ENCODE measurements around the gene GJA1. TPM values are rescaled to one million over a fixed set of nuclear protein-coding genes. Genes with fewer than 3 reads are reported as not detected.

The GJA1 gene
- total RNA-seq, 1 experiment from 2014 or later, result 15.2 TPM

GRCh38 chr6:121405306-121405705, 30.1 kb upstream of the GJA1 start:
- DNase-seq, result no peak
- Histone ChIP-seq H3K79me2 (ENCODE audit: low read length) (no peaks in the 10 kb centered on the region), H3F3A (ENCODE audit: low read length, unreplicated experiment) (no peaks in the 10 kb centered on the region), H3K4me2 (ENCODE audit: low read length) (no peak overlapping the region), H4K20me1 (ENCODE audit: low read length) (no peaks in the 10 kb centered on the region), H3K36me3 (ENCODE audit: low read depth, low read length) (no peaks in the 10 kb centered on the region), H3K27me3 (ENCODE audit: low read length) (no peaks in the 10 kb centered on the region), H3K9me2 (replicated peaks; ENCODE audit: low read length) (no peaks in the 10 kb centered on the region), H3K4me1 (ENCODE audit: insufficient read depth, low read length) (no peaks in the 10 kb centered on the region), H3K9me3 (ENCODE audit: low read length) (no peaks in the 10 kb centered on the region), H3K9ac (ENCODE audit: low read length) (no peak overlapping the region), H3K4me3 (ENCODE audit: low read length) (no peak overlapping the region), H3K27ac (ENCODE audit: low read length) (no peak overlapping the region), H2AFZ (ENCODE audit: low read length) (no peak overlapping the region)
- intact Hi-C loops (cut with micrococcal nuclease), result no loop called here
- ChIA-PET POLR2A (ENCODE audit: unreplicated experiment) (no interaction called here), CTCF (no interaction called here)
- BruUV-seq (replicated peaks), result no TSS peak
- TF ChIP-seq EZH2phosphoT487 (IDR thresholded peaks at IDR 0.05; ENCODE audit: borderline replicate concordance, low read length), result no peak
- TF ChIP-seq, protein P1, sequence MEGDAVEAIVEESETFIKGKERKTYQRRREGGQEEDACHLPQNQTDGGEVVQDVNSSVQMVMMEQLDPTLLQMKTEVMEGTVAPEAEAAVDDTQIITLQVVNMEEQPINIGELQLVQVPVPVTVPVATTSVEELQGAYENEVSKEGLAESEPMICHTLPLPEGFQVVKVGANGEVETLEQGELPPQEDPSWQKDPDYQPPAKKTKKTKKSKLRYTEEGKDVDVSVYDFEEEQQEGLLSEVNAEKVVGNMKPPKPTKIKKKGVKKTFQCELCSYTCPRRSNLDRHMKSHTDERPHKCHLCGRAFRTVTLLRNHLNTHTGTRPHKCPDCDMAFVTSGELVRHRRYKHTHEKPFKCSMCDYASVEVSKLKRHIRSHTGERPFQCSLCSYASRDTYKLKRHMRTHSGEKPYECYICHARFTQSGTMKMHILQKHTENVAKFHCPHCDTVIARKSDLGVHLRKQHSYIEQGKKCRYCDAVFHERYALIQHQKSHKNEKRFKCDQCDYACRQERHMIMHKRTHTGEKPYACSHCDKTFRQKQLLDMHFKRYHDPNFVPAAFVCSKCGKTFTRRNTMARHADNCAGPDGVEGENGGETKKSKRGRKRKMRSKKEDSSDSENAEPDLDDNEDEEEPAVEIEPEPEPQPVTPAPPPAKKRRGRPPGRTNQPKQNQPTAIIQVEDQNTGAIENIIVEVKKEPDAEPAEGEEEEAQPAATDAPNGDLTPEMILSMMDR (conservative IDR thresholded peaks at IDR 0.05; ENCODE audit: low read depth, low read length), result no peak
- no peak for TF ChIP-seq EZH2 (IDR thresholded peaks at IDR 0.05; ENCODE audit: low read length, unreplicated experiment)
- ATAC-seq, result no peak

- no peak overlapping the region for H3K4me3 ChIP-seq (ENCODE audit: low read length)
- no peaks in the 10 kb centered on the region for H3K27me3 ChIP-seq (ENCODE audit: low read length)
- no peak overlapping the region for H3K4me2 ChIP-seq (ENCODE audit: low read length)
- H3K79me2 ChIP-seq (ENCODE audit: low read length), result no peaks in the 10 kb centered on the region
- no peaks in the 10 kb centered on the region for H3K9me2 ChIP-seq (replicated peaks; ENCODE audit: low read length)
- ATAC-seq (no peak), DNase-seq (no peak)
- TF ChIP-seq EZH2 (IDR thresholded peaks at IDR 0.05; ENCODE audit: low read length, unreplicated experiment), result no peak
- TF ChIP-seq, protein P1 (conservative IDR thresholded peaks at IDR 0.05; ENCODE audit: low read depth, low read length), result no peak
- no peak for TF ChIP-seq EZH2phosphoT487 (IDR thresholded peaks at IDR 0.05; ENCODE audit: borderline replicate concordance, low read length)
- intact Hi-C loops (cut with micrococcal nuclease), result no loop called here
- POLR2A ChIA-PET (ENCODE audit: unreplicated experiment), result no interaction called here
- no peaks in the 10 kb centered on the region for H3K36me3 ChIP-seq (ENCODE audit: low read depth, low read length)
- H3K9me3 ChIP-seq (ENCODE audit: low read length), result no peaks in the 10 kb centered on the region
- H3K27ac ChIP-seq (ENCODE audit: low read length), result no peak overlapping the region
- BruUV-seq (replicated peaks), result no TSS peak
- no peaks in the 10 kb centered on the region for H3K4me1 ChIP-seq (ENCODE audit: insufficient read depth, low read length)
- H2AFZ ChIP-seq (ENCODE audit: low read length), result no peak overlapping the region
- H3K9ac ChIP-seq (ENCODE audit: low read length), result no peak overlapping the region
- CTCF ChIA-PET, result no interaction called here
- no peaks in the 10 kb centered on the region for H3F3A ChIP-seq (ENCODE audit: low read length, unreplicated experiment)
- no peaks in the 10 kb centered on the region for H4K20me1 ChIP-seq (ENCODE audit: low read length)
These were observed 27.1 kb upstream of the GJA1 start for GRCh38 chr6:121408321-121408720.

- DNase-seq, result no peak
These were observed 21.6 kb upstream of the GJA1 start for GRCh38 chr6:121413879-121414278.

More at GRCh38 chr6:121413879-121414278, 21.6 kb upstream of the GJA1 start:
- no peaks in the 10 kb centered on the region for H3K9me2 ChIP-seq (replicated peaks; ENCODE audit: low read length)
- no peak for ATAC-seq
- H2AFZ ChIP-seq (ENCODE audit: low read length), result no peak overlapping the region
- no TSS peak for BruUV-seq (replicated peaks)
- ChIA-PET CTCF (no interaction called here), POLR2A (ENCODE audit: unreplicated experiment) (no interaction called here)
- no peak overlapping the region for H3K27ac ChIP-seq (ENCODE audit: low read length)
- H3K4me3 ChIP-seq (ENCODE audit: low read length), result no peak overlapping the region
- H3K4me1 ChIP-seq (ENCODE audit: insufficient read depth, low read length), result no peaks in the 10 kb centered on the region
- TF ChIP-seq, protein P1 (conservative IDR thresholded peaks at IDR 0.05; ENCODE audit: low read depth, low read length), result no peak
- TF ChIP-seq EZH2 (IDR thresholded peaks at IDR 0.05; ENCODE audit: low read length, unreplicated experiment), result no peak
- no peak for TF ChIP-seq EZH2phosphoT487 (IDR thresholded peaks at IDR 0.05; ENCODE audit: borderline replicate concordance, low read length)
- no peaks in the 10 kb centered on the region for H3K27me3 ChIP-seq (ENCODE audit: low read length)
- no peak overlapping the region for H3K4me2 ChIP-seq (ENCODE audit: low read length)
- no peaks in the 10 kb centered on the region for H3K9me3 ChIP-seq (ENCODE audit: low read length)
- intact Hi-C loops (cut with micrococcal nuclease), result no loop called here
- H3K79me2 ChIP-seq (ENCODE audit: low read length), result no peaks in the 10 kb centered on the region
- no peaks in the 10 kb centered on the region for H3F3A ChIP-seq (ENCODE audit: low read length, unreplicated experiment)
- H3K36me3 ChIP-seq (ENCODE audit: low read depth, low read length), result no peaks in the 10 kb centered on the region
- H4K20me1 ChIP-seq (ENCODE audit: low read length), result no peaks in the 10 kb centered on the region
- H3K9ac ChIP-seq (ENCODE audit: low read length), result no peak overlapping the region

All from PC-3 (cell line).